PC-9 (cell line): ENCODE measurements around the gene C2orf42. TPM values are rescaled to one million over a fixed set of nuclear protein-coding genes. Genes with fewer than 3 reads are reported as not detected.

Source experiments
- BruUV-seq: library from RNA; stranded (reverse); fragments of 400-500 nt; replicated peaks from 2 replicates; lab custom pipeline; 2021; lab: Mats Ljungman, UMichigan
- CTCF ChIA-PET: fragments of 300-600 bp; sonication (Branson Sonifier 250); formaldehyde crosslinking; loops from one replicate; lab custom pipeline; 2022; ENCODE audit warnings: antibody characterized with exemption; lab: Charles Lee
- POLR2A ChIA-PET: fragments of 300-600 bp; sonication (Branson Sonifier 250); formaldehyde crosslinking; loops from one replicate; lab custom pipeline; 2022; ENCODE audit warnings: antibody characterized with exemption; ENCODE audit not compliant: unreplicated experiment; lab: Charles Lee
- DNase-seq, 2 experiments: peaks; one replicate each; pipeline versions ENCODE4 v3.0.0 to v3.0.0-alpha.2; 2015 to 2022; ENCODE audit warnings: mixed read lengths in 1 of 2
- H2AFZ ChIP-seq: fragments of 200-600 bp; sonication (generic); 2 replicates; pipeline ENCODE4 v1.8.1; 2017; ENCODE audit warnings: antibody characterized with exemption
- H3F3A ChIP-seq: fragments of 200-600 bp; sonication (generic); 2 replicates; pipeline ENCODE4 v1.8.1; 2017; ENCODE audit warnings: antibody characterized with exemption, mild to moderate bottlenecking, low read depth; ENCODE audit not compliant: insufficient read depth
- H3K27ac ChIP-seq: fragments of 200-600 bp; sonication (generic); 2 replicates; pipeline ENCODE4 v1.6.1; 2016; ENCODE audit warnings: mixed run types
- H3K27me3 ChIP-seq: fragments of 200-600 bp; sonication (generic); 2 replicates; pipeline ENCODE4 v1.6.1; 2016; ENCODE audit warnings: low read depth, mixed run types; ENCODE audit not compliant: insufficient read depth
- H3K36me3 ChIP-seq: fragments of 200-600 bp; sonication (generic); 2 replicates; pipeline ENCODE4 v1.6.1; 2016; ENCODE audit warnings: low read depth, mixed run types
- H3K4me1 ChIP-seq: fragments of 200-600 bp; sonication (generic); replicated peaks from 2 replicates; pipeline ENCODE4 v1.6.1; 2016; ENCODE audit warnings: mixed run types; ENCODE audit not compliant: insufficient read depth
- H3K4me2 ChIP-seq: fragments of 200-600 bp; sonication (generic); 2 replicates; pipeline ENCODE4 v1.6.1; 2017; ENCODE audit warnings: mixed run types
- H3K4me3 ChIP-seq: fragments of 200-600 bp; sonication (generic); 2 replicates; pipeline ENCODE4 v1.6.1; 2016; ENCODE audit warnings: mixed run types
- H3K79me2 ChIP-seq: fragments of 200-600 bp; sonication (generic); 2 replicates; pipeline ENCODE4 v1.6.1; 2017; ENCODE audit warnings: low read depth, mixed run types
- H3K9me2 ChIP-seq: fragments of 200-600 bp; sonication (generic); 2 replicates; pipeline ENCODE4 v1.8.1; 2017; ENCODE audit warnings: mild to moderate bottlenecking; ENCODE audit not compliant: insufficient read depth
- H3K9me3 ChIP-seq: fragments of 200-600 bp; sonication (generic); 2 replicates; pipeline ENCODE4 v1.8.1; 2016; ENCODE audit warnings: low read depth; ENCODE audit not compliant: insufficient read depth
- H4K20me1 ChIP-seq: fragments of 200-600 bp; sonication (generic); 2 replicates; pipeline ENCODE4 v1.8.1; 2017; ENCODE audit not compliant: insufficient read depth
- EZH2 ChIP-seq: fragments of 200-600 bp; sonication (generic); IDR thresholded peaks from 2 replicates; pipeline ENCODE4 v1.8.0; 2017; ENCODE audit warnings: antibody characterized with exemption, low read depth
- intact Hi-C: fragments of 100-400 bp; cut with micrococcal nuclease; formaldehyde crosslinking; loops from one replicate; pipeline ENCODE4 v1.10.0; 2022; ENCODE audit not compliant: unreplicated experiment
- total RNA-seq: library from RNA; stranded (reverse); gene quantifications from 2 replicates; pipeline ENCODE4 v1.2.3, GENCODE V29; 2021
- TF ChIP-seq, protein P1 (sequence below): fragments of 200-600 bp; sonication (generic); conservative IDR thresholded peaks from 2 replicates; pipeline ENCODE4 v1.6.1; 2017; ENCODE audit warnings: mixed run types, antibody characterized with exemption, mild to moderate bottlenecking, moderate library complexity

The C2orf42 gene
- total RNA-seq, 1 experiment from 2014 or later, result 12.7 TPM

DNA sequence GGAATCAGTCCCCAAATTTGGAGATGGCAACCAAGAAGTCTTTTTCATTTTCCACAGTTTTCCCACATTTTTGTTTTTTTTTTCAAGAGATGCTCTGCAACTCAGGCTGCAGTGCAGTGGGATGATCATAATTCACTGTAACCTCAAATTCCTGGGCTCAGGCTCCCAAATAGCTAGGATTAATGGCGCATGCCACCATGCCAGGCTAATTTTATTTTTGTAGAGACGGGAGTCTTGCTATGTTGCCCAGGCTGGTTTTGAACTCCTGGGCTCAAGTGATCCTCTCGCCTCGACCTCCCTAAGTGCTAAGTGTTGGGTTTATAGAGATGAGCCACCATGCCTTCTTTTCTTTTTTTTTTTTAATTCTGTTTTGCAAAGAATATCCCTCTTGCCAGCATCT lies 68.3 kb downstream of the C2orf42 start:
- no peak overlapping the region for H3K4me3 ChIP-seq
- no peaks in the 10 kb centered on the region for H3K9me3 ChIP-seq
- peaks cover 23% of the 10 kb centered on the region for H3K4me1 ChIP-seq
- H3K27me3 ChIP-seq, result no peaks in the 10 kb centered on the region
- POLR2A ChIA-PET, result no interaction called here
- no peaks in the 10 kb centered on the region for H3K9me2 ChIP-seq
- H3K36me3 ChIP-seq, result no peaks in the 10 kb centered on the region
- no peaks in the 10 kb centered on the region for H3K79me2 ChIP-seq
- no peak overlapping the region for H3K27ac ChIP-seq
- BruUV-seq, result no TSS peak
- no peak overlapping the region for H2AFZ ChIP-seq
- peaks cover 35% of the 10 kb centered on the region for H3F3A ChIP-seq
- H4K20me1 ChIP-seq, result no peaks in the 10 kb centered on the region
- CTCF ChIA-PET, result no interaction called here
- intact Hi-C loops, result no loop called here
- no peak for DNase-seq
- no peak for TF ChIP-seq EZH2
- TF ChIP-seq, protein P1, sequence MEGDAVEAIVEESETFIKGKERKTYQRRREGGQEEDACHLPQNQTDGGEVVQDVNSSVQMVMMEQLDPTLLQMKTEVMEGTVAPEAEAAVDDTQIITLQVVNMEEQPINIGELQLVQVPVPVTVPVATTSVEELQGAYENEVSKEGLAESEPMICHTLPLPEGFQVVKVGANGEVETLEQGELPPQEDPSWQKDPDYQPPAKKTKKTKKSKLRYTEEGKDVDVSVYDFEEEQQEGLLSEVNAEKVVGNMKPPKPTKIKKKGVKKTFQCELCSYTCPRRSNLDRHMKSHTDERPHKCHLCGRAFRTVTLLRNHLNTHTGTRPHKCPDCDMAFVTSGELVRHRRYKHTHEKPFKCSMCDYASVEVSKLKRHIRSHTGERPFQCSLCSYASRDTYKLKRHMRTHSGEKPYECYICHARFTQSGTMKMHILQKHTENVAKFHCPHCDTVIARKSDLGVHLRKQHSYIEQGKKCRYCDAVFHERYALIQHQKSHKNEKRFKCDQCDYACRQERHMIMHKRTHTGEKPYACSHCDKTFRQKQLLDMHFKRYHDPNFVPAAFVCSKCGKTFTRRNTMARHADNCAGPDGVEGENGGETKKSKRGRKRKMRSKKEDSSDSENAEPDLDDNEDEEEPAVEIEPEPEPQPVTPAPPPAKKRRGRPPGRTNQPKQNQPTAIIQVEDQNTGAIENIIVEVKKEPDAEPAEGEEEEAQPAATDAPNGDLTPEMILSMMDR, result no peak
- H3K4me2 ChIP-seq, result no peak overlapping the region

DNA sequence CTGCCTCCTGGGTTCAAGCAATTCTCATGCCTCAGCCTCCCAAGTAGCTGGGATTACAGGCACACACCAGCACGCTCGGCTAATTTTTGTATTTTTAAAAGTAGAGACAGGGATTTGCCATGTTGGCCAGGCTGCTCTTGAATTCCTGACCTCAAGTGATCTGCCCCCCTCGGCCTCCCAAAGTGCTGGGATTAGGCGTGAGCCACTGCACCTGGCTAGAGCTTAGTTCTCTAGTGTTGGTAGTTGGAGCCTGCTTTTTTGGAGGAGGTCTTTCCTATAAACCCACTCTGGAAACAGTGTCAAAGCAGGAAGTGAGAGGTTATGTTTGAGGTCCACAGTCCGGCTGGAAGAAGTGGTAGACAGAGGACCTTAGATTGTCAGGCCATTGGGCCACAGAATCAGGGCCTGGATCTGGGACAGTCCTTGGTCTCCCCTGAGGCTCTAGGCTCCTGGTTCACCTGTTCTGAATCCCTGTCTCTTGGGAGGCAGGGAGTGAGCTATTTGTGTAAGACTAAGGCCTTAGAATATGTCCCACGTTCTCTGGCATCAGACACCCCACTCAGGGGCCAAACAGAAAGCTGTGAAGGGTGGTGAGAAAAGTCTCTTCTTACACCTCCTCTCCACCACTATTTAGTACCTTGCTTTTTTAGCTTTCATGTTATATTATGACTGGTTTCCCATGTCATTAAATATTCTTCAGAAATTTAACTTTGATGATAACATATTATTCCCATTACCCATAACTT lies 69.0 kb downstream of the C2orf42 start:
- intact Hi-C loops, result no loop called here
- DNase-seq, result no peak
- H3K36me3 ChIP-seq, result no peaks in the 10 kb centered on the region
- no peak overlapping the region for H3K27ac ChIP-seq
- H3K9me2 ChIP-seq, result no peaks in the 10 kb centered on the region
- no TSS peak for BruUV-seq
- no peaks in the 10 kb centered on the region for H3K9me3 ChIP-seq
- H3F3A ChIP-seq, result peaks cover 35% of the 10 kb centered on the region
- H3K4me3 ChIP-seq, result no peak overlapping the region
- H4K20me1 ChIP-seq, result no peaks in the 10 kb centered on the region
- ChIA-PET CTCF (no interaction called here), POLR2A (interaction anchor here (0.7 kb wide), 1 partner anchor 11 kb away, joined by 5 read pairs; no protein-coding TSS in a partner anchor)
- H3K27me3 ChIP-seq, result no peaks in the 10 kb centered on the region
- H2AFZ ChIP-seq, result no peak overlapping the region
- H3K4me1 ChIP-seq, result peaks cover 19% of the 10 kb centered on the region
- TF ChIP-seq, protein P1, result no peak
- TF ChIP-seq EZH2, result no peak
- H3K4me2 ChIP-seq, result no peak overlapping the region
- no peaks in the 10 kb centered on the region for H3K79me2 ChIP-seq

DNA sequence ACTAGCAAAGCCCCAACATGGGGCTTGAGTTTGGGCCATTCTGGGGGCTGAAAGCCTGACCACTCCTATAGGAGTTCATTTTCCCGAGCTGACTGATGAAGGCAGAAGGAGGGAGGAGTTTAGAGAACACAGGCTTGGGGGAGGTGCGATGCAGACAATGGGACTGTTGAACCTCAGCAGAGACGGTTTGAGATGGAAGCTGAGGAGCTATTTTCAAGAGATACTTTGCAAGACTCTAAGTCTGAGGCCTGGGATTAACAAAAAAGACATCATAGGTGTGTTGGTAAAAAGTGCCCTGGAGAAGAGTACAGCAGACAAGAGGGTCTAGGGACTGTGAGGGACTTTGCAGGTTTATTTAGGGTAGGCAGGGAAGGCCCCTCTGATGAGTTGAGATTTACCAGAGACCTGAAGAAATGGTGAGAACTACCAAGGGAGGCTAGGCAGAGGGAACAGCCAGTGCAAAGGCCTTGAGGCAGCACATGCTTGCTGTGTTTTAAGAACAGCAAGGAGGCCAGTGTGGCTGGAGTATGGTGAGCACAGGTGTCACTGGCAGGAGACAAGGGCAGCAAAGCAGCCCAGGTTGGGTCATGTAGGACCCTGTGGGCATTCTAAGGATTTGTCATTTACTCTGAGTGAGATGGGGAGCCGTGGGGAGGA lies 71.9 kb downstream of the C2orf42 start:
- Histone ChIP-seq H3K4me3 (no peak overlapping the region), H3K4me1 (peaks cover 6% of the 10 kb centered on the region), H3K9me3 (no peaks in the 10 kb centered on the region), H3K4me2 (no peak overlapping the region), H3K79me2 (no peaks in the 10 kb centered on the region), H3K36me3 (no peaks in the 10 kb centered on the region), H4K20me1 (no peaks in the 10 kb centered on the region), H2AFZ (no peak overlapping the region), H3K27me3 (no peaks in the 10 kb centered on the region), H3F3A (peaks cover 26% of the 10 kb centered on the region), H3K27ac (no peak overlapping the region), H3K9me2 (no peaks in the 10 kb centered on the region)
- DNase-seq, result no peak
- POLR2A ChIA-PET, result no interaction called here
- no peak for TF ChIP-seq EZH2
- TF ChIP-seq, protein P1, result no peak
- CTCF ChIA-PET, result no interaction called here
- BruUV-seq, result no TSS peak
- intact Hi-C loops, result no loop called here
